Lower lobe of right lung (tissue), 2 donors: Measurements from ENCODE around the gene DNAH9. TPM values are rescaled to one million over a fixed set of nuclear protein-coding genes. Genes with fewer than 3 reads are reported as not detected.

Source experiments
- ATAC-seq, 2 donors: fragments of 200-7000 bp; cut with Tn5 transposase; one replicate each; pipeline ENCODE4 v1.9.1; 2020 to 2022; ENCODE audit warnings: mild to moderate bottlenecking in 2 of 2, moderate library complexity in 2 of 2
- DNase-seq: peaks from one replicate; pipeline ENCODE4 v3.0.0-alpha.2; 2020
- H3K27ac ChIP-seq: fragments of 200-600 bp; one replicate; pipeline ENCODE4 v1.8.0; 2022
- H3K27me3 ChIP-seq: fragments of 200-600 bp; one replicate; pipeline ENCODE4 v1.8.0; 2022; ENCODE audit warnings: low read depth
- H3K36me3 ChIP-seq: fragments of 200-600 bp; one replicate; pipeline ENCODE4 v1.8.0; 2022; ENCODE audit warnings: mild to moderate bottlenecking
- H3K4me1 ChIP-seq: fragments of 200-600 bp; one replicate; pipeline ENCODE4 v1.8.0; 2022
- H3K4me3 ChIP-seq: fragments of 200-600 bp; one replicate; pipeline ENCODE4 v1.8.0; 2022; ENCODE audit warnings: mild to moderate bottlenecking
- H3K9me3 ChIP-seq: fragments of 200-600 bp; one replicate; pipeline ENCODE4 v1.8.0; 2022
- intact Hi-C: fragments of 100-400 bp; cut with DNase I; formaldehyde crosslinking; loops from one replicate; pipeline ENCODE4 v1.11.0; 2022
- total RNA-seq: library from RNA; stranded (reverse); fragmentation: NEBNext Ultra II Directional; extraction: Animal tissue kit (Norgen Biotek cat#: 25700); gene quantifications from one replicate; pipeline ENCODE4 v1.2.1, GENCODE V29; 2021
- TF ChIP-seq, protein P1 (sequence below): fragments of 200-600 bp; IDR thresholded peaks from one replicate; pipeline ENCODE4 v1.8.0; 2022; ENCODE audit warnings: antibody characterized with exemption, mild to moderate bottlenecking
- donor health status: DM: no; HTN: yes; CAD: no; lungs with severe emphysema.

Gene DNAH9
- total RNA-seq, 1 donor from 2014 or later = 22.3 TPM

DNA sequence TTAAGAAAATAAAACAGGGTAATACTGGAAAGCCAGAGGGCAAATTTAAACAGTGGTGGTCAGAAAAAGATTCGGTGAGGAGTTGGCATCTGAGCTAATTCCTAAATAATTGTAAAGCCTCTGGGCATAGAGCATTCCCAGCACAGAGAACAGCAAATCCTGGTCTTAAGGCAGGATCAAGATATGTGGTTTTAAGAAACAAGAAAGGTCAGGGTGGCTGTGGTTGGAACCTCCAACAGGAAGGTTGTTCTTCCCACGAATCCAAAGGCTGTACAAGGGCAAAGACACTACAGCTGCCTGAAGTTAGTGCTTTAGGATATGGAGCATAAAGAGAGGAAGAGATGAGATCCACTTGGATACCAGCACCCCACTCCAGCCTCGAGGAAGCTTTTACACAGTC lies 284.4 kb downstream of the DNAH9 start:
- Histone ChIP-seq H3K4me1 (no peaks in the 10 kb centered on the region), H3K27ac (no peak overlapping the region), H3K4me3 (no peak overlapping the region), H3K27me3 (no peaks in the 10 kb centered on the region), H3K9me3 (no peaks in the 10 kb centered on the region), H3K36me3 (no peaks in the 10 kb centered on the region)
- DNase-seq (no peak), ATAC-seq (no peak)
- TF ChIP-seq, protein P1, sequence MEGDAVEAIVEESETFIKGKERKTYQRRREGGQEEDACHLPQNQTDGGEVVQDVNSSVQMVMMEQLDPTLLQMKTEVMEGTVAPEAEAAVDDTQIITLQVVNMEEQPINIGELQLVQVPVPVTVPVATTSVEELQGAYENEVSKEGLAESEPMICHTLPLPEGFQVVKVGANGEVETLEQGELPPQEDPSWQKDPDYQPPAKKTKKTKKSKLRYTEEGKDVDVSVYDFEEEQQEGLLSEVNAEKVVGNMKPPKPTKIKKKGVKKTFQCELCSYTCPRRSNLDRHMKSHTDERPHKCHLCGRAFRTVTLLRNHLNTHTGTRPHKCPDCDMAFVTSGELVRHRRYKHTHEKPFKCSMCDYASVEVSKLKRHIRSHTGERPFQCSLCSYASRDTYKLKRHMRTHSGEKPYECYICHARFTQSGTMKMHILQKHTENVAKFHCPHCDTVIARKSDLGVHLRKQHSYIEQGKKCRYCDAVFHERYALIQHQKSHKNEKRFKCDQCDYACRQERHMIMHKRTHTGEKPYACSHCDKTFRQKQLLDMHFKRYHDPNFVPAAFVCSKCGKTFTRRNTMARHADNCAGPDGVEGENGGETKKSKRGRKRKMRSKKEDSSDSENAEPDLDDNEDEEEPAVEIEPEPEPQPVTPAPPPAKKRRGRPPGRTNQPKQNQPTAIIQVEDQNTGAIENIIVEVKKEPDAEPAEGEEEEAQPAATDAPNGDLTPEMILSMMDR = no peak
- intact Hi-C loops = no loop called here

DNA sequence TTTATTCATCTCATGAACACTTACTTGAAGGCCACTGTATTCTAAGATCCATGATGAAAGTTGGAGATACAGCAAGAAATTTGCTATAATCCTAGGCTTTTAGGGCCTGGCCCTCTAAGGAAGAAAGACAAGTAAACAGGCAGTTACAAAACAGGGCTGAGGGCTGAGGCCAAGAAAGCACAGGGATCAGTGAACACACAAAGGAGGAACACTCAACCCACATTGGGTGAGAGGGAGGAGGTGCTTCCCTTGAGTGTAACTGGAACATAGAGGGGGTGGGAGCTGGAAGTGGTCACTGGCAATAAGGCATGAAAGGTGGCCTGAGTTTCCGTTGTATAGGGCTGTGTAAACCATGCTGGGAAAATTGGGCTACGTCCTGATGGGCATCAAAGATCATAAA lies 286.8 kb downstream of the DNAH9 start:
- TF ChIP-seq, protein P1 = no peak
- Histone ChIP-seq H3K27me3 (no peaks in the 10 kb centered on the region), H3K9me3 (no peaks in the 10 kb centered on the region), H3K36me3 (no peaks in the 10 kb centered on the region), H3K4me3 (no peak overlapping the region), H3K27ac (no peak overlapping the region), H3K4me1 (no peaks in the 10 kb centered on the region)
- ATAC-seq (no peak), DNase-seq (no peak)
- intact Hi-C loops = no loop called here

DNA sequence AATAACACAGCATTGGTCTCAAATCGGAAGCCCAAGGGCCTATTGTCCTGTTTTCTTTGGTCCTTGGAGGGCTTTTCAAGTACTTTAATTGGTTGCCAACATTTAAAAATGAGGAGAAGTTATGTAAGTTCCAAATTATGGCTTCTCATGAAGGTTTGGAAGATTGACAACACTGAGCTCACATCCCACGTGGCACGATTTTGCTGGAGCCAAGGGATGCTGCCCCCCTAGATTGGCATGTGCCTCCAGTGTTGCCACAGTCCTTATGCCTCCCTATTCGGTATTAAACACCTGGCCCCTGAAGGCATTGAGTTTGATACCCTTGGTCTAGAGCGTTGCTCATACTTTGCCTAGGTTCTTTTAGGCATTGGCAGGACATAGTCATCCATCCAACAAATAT lies 291.0 kb downstream of the DNAH9 start:
- Histone ChIP-seq H3K27ac (no peak overlapping the region), H3K4me1 (no peaks in the 10 kb centered on the region), H3K9me3 (no peaks in the 10 kb centered on the region), H3K4me3 (no peak overlapping the region), H3K36me3 (no peaks in the 10 kb centered on the region), H3K27me3 (no peaks in the 10 kb centered on the region)
- ATAC-seq = no peak
- TF ChIP-seq, protein P1 = no peak
- intact Hi-C loops = no loop called here
- no peak for DNase-seq

DNA sequence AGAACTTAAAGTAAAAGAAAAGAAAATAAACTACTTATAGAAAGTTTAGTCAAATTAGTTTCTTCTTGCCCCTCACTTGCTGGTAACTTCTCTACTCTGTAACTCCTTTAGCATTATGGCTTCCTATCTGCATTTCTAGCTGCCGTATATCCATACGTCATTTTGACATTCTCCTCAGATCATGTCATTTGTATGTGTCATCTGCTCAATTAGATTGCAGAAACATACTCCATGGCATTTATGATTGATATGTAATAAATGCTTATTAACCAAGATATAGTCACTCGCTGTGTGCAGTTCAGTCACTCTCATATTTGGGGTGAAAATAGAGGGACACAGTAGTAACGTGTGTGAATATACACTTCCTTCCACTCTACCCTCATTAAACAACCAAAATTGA lies 295.6 kb downstream of the DNAH9 start:
- intact Hi-C loops = no loop called here

DNA sequence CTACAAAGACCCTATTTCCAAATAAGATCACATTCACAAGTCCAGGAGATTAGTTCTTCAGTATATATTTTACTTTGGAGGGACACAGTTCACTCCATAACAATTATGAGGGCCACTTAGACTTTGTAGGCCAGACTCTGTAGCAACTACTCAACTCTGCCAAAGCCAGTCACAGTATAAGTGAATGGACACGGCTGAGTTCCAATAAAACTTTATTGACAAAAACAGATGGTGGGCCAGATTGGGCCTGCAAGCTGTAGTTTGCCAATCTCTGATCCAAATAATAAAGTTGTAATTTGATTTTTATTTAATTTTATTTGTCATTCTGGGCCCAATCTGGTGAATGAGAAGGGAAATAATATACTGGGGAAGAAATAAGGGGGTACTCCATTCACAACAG lies 297.9 kb downstream of the DNAH9 start:
- Histone ChIP-seq H3K9me3 (no peaks in the 10 kb centered on the region), H3K36me3 (no peaks in the 10 kb centered on the region), H3K27me3 (no peaks in the 10 kb centered on the region), H3K4me1 (no peaks in the 10 kb centered on the region), H3K4me3 (no peak overlapping the region), H3K27ac (no peak overlapping the region)
- intact Hi-C loops = no loop called here
- DNase-seq = no peak
- TF ChIP-seq, protein P1 = no peak
- no peak for ATAC-seq

More for the DNA sequence above, 295.6 kb downstream of the DNAH9 start:
- no peaks in the 10 kb centered on the region for H3K9me3 ChIP-seq
- H3K4me3 ChIP-seq = no peak overlapping the region
- H3K36me3 ChIP-seq = no peaks in the 10 kb centered on the region
- no peak overlapping the region for H3K27ac ChIP-seq
- no peaks in the 10 kb centered on the region for H3K4me1 ChIP-seq
- TF ChIP-seq, protein P1 = no peak
- DNase-seq = no peak
- no peak for ATAC-seq
- H3K27me3 ChIP-seq = no peaks in the 10 kb centered on the region
